Measurements from ENCODE around the gene IL15RA.

The IL15RA gene

DNA sequence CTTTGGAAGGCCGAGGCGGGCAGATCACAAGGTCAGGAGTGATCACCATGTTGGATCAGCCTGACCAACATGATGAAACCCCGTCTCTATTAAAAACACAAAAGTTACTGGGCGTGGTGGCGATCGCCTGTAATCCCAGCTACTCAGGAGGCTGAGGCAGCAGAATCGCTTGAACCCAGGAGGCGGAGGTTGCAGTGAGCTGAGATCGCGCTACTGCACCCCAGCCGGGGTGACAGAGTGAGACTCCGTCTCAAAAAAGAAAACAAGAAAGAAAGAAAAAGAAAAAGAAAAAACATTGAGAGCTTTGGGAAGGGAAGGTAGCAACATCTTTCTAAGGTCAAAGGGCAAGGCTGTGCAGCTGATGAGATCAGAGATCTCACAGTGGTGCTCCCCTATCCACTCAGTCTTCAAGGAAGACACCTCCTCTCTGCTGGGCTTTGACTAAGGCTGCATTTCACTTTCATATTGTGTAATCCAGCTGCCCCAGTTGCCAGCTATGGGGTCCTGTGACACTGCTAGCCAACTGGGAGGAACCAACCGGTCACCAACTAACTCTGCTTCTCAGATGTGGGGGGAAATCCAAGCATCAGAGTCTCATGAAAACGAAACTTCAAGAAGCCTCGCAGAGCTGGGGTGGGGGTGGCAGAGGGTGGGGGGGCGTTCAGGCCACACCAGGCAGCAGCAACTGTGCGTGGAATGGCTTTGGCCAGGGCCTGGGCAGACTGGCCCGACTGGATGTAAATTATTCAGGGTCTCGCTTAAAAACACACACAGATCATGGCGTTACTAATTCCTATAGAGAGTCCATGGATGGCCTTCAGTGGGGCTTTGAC, 1.5 kb downstream of the IL15RA start:
- Histone ChIP-seq H3K27me3 (peaks cover 50% of the 10 kb centered on the region), H3K9me3 (no peaks in the 10 kb centered on the region), H3K36me3 (no peaks in the 10 kb centered on the region), H3K4me3 (ENCODE audit: low read depth, low read length) (no peak overlapping the region), H3K4me1 (no peaks in the 10 kb centered on the region)
- no peak for DNase-seq
- TF ChIP-seq, protein P1, sequence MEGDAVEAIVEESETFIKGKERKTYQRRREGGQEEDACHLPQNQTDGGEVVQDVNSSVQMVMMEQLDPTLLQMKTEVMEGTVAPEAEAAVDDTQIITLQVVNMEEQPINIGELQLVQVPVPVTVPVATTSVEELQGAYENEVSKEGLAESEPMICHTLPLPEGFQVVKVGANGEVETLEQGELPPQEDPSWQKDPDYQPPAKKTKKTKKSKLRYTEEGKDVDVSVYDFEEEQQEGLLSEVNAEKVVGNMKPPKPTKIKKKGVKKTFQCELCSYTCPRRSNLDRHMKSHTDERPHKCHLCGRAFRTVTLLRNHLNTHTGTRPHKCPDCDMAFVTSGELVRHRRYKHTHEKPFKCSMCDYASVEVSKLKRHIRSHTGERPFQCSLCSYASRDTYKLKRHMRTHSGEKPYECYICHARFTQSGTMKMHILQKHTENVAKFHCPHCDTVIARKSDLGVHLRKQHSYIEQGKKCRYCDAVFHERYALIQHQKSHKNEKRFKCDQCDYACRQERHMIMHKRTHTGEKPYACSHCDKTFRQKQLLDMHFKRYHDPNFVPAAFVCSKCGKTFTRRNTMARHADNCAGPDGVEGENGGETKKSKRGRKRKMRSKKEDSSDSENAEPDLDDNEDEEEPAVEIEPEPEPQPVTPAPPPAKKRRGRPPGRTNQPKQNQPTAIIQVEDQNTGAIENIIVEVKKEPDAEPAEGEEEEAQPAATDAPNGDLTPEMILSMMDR (IDR thresholded peaks at IDR 0.05; ENCODE audit: low read depth, low read length): no peak

DNA sequence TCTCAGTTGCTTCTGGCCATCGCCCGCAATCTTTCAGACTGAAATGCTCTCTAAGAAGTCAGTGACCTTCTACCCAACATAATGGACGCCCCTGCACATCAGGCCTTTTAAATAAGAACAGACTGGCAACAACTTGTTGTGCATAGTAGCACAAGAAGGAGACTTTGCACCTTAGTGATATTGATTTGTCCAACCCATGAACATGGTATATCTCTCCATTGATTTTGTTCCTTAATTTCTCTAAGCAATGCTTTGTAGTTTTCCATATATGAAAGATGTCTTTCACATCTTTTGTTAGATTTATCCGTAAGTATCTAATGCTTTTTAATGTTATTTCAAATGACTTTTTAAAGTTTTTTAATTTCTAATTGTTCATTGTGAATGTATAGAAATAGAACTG, 4.3 kb downstream of the IL15RA start:
- Histone ChIP-seq H3K4me3 (ENCODE audit: low read depth, low read length) (no peak overlapping the region), H3K27me3 (peaks cover 28% of the 10 kb centered on the region), H3K36me3 (no peaks in the 10 kb centered on the region), H3K4me1 (no peaks in the 10 kb centered on the region), H3K9me3 (no peaks in the 10 kb centered on the region)
- no peak for DNase-seq
- TF ChIP-seq, protein P1 (IDR thresholded peaks at IDR 0.05; ENCODE audit: low read depth, low read length): no peak

GRCh38 chr10:5971886-5972285, 5.5 kb downstream of the IL15RA start:
- Histone ChIP-seq H3K4me3 (ENCODE audit: low read depth, low read length) (no peak overlapping the region), H3K4me1 (no peaks in the 10 kb centered on the region), H3K36me3 (no peaks in the 10 kb centered on the region), H3K27me3 (peaks cover 16% of the 10 kb centered on the region), H3K9me3 (no peaks in the 10 kb centered on the region)
- TF ChIP-seq, protein P1 (IDR thresholded peaks at IDR 0.05; ENCODE audit: low read depth, low read length): no peak
- no peak for DNase-seq

DNA sequence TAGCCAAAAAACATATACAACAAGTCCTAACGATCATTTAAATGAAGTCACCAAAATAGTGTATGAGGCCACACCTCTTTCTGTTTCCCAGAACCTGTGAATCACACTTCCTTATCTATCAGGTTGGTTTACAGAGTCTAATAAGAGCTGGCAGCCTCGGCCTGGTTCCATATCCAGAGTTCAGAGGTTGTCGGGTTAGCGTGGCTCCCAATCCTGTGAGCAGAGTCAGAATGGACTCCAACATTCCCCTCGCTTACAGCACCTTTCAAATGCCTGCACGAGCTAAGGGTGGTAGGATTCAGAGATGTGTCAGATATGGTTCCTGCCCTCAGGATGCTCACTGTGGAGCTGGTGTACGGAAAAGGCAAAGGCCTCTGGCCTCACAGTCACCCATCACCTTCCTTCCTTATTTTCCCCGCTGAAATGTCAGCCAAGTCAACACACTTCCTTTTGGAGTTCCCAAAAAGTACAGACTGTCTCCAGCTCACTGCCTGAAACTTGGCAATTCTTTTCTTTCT, 6.0 kb downstream of the IL15RA start:
- TF ChIP-seq, protein P1 (IDR thresholded peaks at IDR 0.05; ENCODE audit: low read depth, low read length): no peak
- Histone ChIP-seq H3K4me3 (ENCODE audit: low read depth, low read length) (no peak overlapping the region), H3K36me3 (no peaks in the 10 kb centered on the region), H3K4me1 (no peaks in the 10 kb centered on the region), H3K27me3 (peaks cover 11% of the 10 kb centered on the region), H3K9me3 (no peaks in the 10 kb centered on the region)
- no peak for DNase-seq

- no peak for DNase-seq
- Histone ChIP-seq H3K9me3 (no peaks in the 10 kb centered on the region), H3K4me1 (no peaks in the 10 kb centered on the region), H3K4me3 (ENCODE audit: low read depth, low read length) (no peak overlapping the region), H3K27me3 (peaks cover 9% of the 10 kb centered on the region), H3K36me3 (no peaks in the 10 kb centered on the region)
- TF ChIP-seq, protein P1 (IDR thresholded peaks at IDR 0.05; ENCODE audit: low read depth, low read length): no peak
These were observed 6.8 kb downstream of the IL15RA start for GRCh38 chr10:5970527-5970926.

DNA sequence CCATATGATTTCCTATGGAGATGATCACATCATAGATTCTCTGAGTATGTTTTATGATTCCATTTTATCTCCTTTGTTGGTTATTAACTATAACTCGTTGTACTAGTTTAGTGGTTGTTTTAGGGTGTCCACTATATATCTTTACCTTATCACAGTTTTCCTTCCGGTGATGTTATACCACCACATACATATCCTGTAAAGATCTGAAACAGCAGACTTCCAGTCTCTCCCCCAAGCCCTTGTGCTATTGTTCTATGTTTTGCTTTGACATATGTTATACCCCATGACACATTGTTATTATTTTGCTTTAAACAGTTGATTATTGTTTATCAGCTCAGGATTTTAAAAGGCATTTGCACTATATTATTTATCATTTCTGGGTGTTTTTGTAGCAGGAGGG, 7.3 kb downstream of the IL15RA start:
- H3K36me3 ChIP-seq: no peaks in the 10 kb centered on the region
- DNase-seq: no peak

More for the DNA sequence above, 7.3 kb downstream of the IL15RA start:
- no peaks in the 10 kb centered on the region for H3K9me3 ChIP-seq
- H3K27me3 ChIP-seq: peaks cover 9% of the 10 kb centered on the region
- TF ChIP-seq, protein P1 (IDR thresholded peaks at IDR 0.05; ENCODE audit: low read depth, low read length): no peak
- no peaks in the 10 kb centered on the region for H3K4me1 ChIP-seq
- H3K4me3 ChIP-seq (ENCODE audit: low read depth, low read length): no peak overlapping the region
